GM23338 (cell line): ENCODE data around the gene RAP1A. TPM values are rescaled to one million over a fixed set of nuclear protein-coding genes. Genes with fewer than 3 reads are reported as not detected.

Experiments
- ATAC-seq: fragments of 200-7000 bp; cut with Tn5 transposase; 3 replicates; pipeline ENCODE4 v1.9.1; 2020
- DNase-seq: peaks from one replicate; pipeline ENCODE4 v3.0.0-alpha.2; 2015; ENCODE audit warnings: low spot score
- H2AFZ ChIP-seq: fragments of 200-600 bp; sonication (generic); 2 replicates; pipeline ENCODE4 v1.8.0; 2016; ENCODE audit warnings: antibody characterized with exemption, mild to moderate bottlenecking, moderate library complexity
- H3F3A ChIP-seq: fragments of 200-600 bp; sonication (generic); replicated peaks from 2 replicates; pipeline ENCODE4 v1.8.0; 2017; ENCODE audit warnings: antibody characterized with exemption, mixed run types, low read depth
- H3K27ac ChIP-seq: fragments of 200-600 bp; sonication (generic); 2 replicates; pipeline ENCODE4 v1.6.1; 2016; ENCODE audit warnings: low read depth
- H3K27me3 ChIP-seq: fragments of 200-600 bp; sonication (generic); 2 replicates; pipeline ENCODE4 v1.8.0; 2016; ENCODE audit warnings: mild to moderate bottlenecking, mixed run types, moderate library complexity; ENCODE audit not compliant: insufficient read depth
- H3K36me3 ChIP-seq: fragments of 200-600 bp; sonication (generic); 2 replicates; pipeline ENCODE4 v1.8.0; 2016; ENCODE audit warnings: mild to moderate bottlenecking; ENCODE audit not compliant: insufficient read depth
- H3K4me1 ChIP-seq: fragments of 200-600 bp; sonication (generic); 2 replicates; pipeline ENCODE4 v1.8.0; 2016; ENCODE audit warnings: mild to moderate bottlenecking, moderate library complexity; ENCODE audit not compliant: insufficient read depth
- H3K4me2 ChIP-seq: fragments of 200-600 bp; sonication (generic); 2 replicates; pipeline ENCODE4 v1.7.1; 2017; ENCODE audit warnings: mixed run types
- H3K4me3 ChIP-seq: fragments of 200-600 bp; sonication (generic); 2 replicates; pipeline ENCODE4 v1.6.1; 2016; ENCODE audit warnings: mixed run types
- H3K79me2 ChIP-seq: fragments of 200-600 bp; sonication (generic); replicated peaks from 2 replicates; pipeline ENCODE4 v1.8.0; 2017; ENCODE audit warnings: mild to moderate bottlenecking; ENCODE audit not compliant: insufficient read depth
- H3K9me2 ChIP-seq: fragments of 200-600 bp; sonication (generic); 2 replicates; pipeline ENCODE4 v1.8.0; 2017; ENCODE audit not compliant: insufficient read depth
- H4K20me1 ChIP-seq: fragments of 200-600 bp; sonication (generic); replicated peaks from 2 replicates; pipeline ENCODE4 v1.8.0; 2017; ENCODE audit warnings: mild to moderate bottlenecking; ENCODE audit not compliant: insufficient read depth
- H3K27ac Mint-ChIP-seq: 2 replicates; pipeline ENCODE4 v1.8.0; 2020; ENCODE audit warnings: inconsistent platforms, mild to moderate bottlenecking, moderate library complexity, mixed read lengths
- H3K27me3 Mint-ChIP-seq: 3 replicates; pipeline ENCODE4 v1.8.0; 2022; ENCODE audit warnings: low read depth, mild to moderate bottlenecking, moderate library complexity, mixed read lengths, inconsistent platforms; ENCODE audit not compliant: insufficient read depth, poor library complexity
- H3K36me3 Mint-ChIP-seq: 3 replicates; pipeline ENCODE4 v1.8.0; 2021; ENCODE audit warnings: low read depth, mild to moderate bottlenecking, inconsistent platforms, moderate library complexity, mixed read lengths
- H3K4me1 Mint-ChIP-seq: 3 replicates; pipeline ENCODE4 v1.8.0; 2020; ENCODE audit warnings: mild to moderate bottlenecking, inconsistent platforms, mixed read lengths
- H3K4me3 Mint-ChIP-seq: 3 replicates; pipeline ENCODE4 v1.8.0; 2021; ENCODE audit warnings: moderate library complexity, mild to moderate bottlenecking, inconsistent platforms, mixed read lengths
- H3K9me3 Mint-ChIP-seq: 3 replicates; pipeline ENCODE4 v1.8.0; 2020; ENCODE audit warnings: moderate library complexity, mild to moderate bottlenecking, inconsistent platforms, mixed read lengths
- CREB1 ChIP-seq: fragments of 250-450 bp; sonication (Bioruptor Pico); IDR thresholded peaks from 2 replicates; pipeline ENCODE4 v1.5.0; 2020; ENCODE audit warnings: low read depth, mild to moderate bottlenecking, moderate library complexity
- EZH2 ChIP-seq: fragments of 200-600 bp; sonication (generic); IDR thresholded peaks from one replicate; pipeline ENCODE4 v1.8.0; 2017; ENCODE audit warnings: antibody characterized with exemption, mild to moderate bottlenecking, low read depth; ENCODE audit not compliant: unreplicated experiment
- JUNB ChIP-seq: IDR thresholded peaks from one replicate; pipeline ENCODE4 v1.6.1; 2016; ENCODE audit warnings: antibody characterized with exemption; ENCODE audit not compliant: unreplicated experiment
- NANOG ChIP-seq: IDR thresholded peaks from 2 replicates; pipeline ENCODE4 v1.6.1; 2016; ENCODE audit warnings: antibody characterized with exemption, borderline replicate concordance
- POLR2AphosphoS5 ChIP-seq: IDR thresholded peaks from 2 replicates; pipeline ENCODE4 v1.6.1; 2016; ENCODE audit warnings: antibody characterized with exemption, low read depth
- ZNF114 ChIP-seq: fragments of 250-450 bp; sonication (Bioruptor Pico); IDR thresholded peaks from 2 replicates; pipeline ENCODE4 v1.5.0; 2020; ENCODE audit warnings: mild to moderate bottlenecking, moderate library complexity
- ZNF331 ChIP-seq: fragments of 250-450 bp; sonication (Bioruptor Pico); IDR thresholded peaks from 2 replicates; pipeline ENCODE4 v1.5.0; 2020; ENCODE audit warnings: low read depth, mild to moderate bottlenecking, moderate library complexity
- polyA plus RNA-seq: library from polyadenylated mRNA; unstranded; fragments of >200 nt; fragmentation: Nextera tagmentation; extraction: Ambion mirVana; gene quantifications from 2 replicates; pipeline ENCODE4 v1.2.1, GENCODE V29; 2016
- total RNA-seq: library from RNA; depleted of rRNA; stranded (reverse); fragments of >200 nt; shearing (Covaris generic); gene quantifications from 2 replicates; pipeline ENCODE4 v1.2.3, GENCODE V29; 2014
- TF ChIP-seq, protein P1 (sequence below), 2 experiments: fragments of 200-600 bp in 1 of 2; sonication (generic) in 1 of 2; conservative IDR thresholded peaks; 2 replicates each; pipeline versions ENCODE4 v1.5.1 to v1.6.1; 2016 to 2017; ENCODE audit warnings: antibody characterized with exemption in 2 of 2, low read depth in 2 of 2, mild to moderate bottlenecking in 2 of 2, moderate library complexity in 1 of 2
- TF ChIP-seq, protein P2 (sequence below): IDR thresholded peaks from one replicate; pipeline ENCODE4 v1.6.1; 2018; ENCODE audit warnings: antibody characterized with exemption; ENCODE audit not compliant: unreplicated experiment
- TF ChIP-seq, protein P3 (sequence below): fragments of 250-450 bp; sonication (Bioruptor Pico); IDR thresholded peaks from 2 replicates; pipeline ENCODE4 v1.5.0; 2020; ENCODE audit warnings: mild to moderate bottlenecking, moderate library complexity

Gene RAP1A
- total and polyA plus RNA-seq, 2 experiments from 2014 or later, result 16.2 to 23.0 TPM

DNA sequence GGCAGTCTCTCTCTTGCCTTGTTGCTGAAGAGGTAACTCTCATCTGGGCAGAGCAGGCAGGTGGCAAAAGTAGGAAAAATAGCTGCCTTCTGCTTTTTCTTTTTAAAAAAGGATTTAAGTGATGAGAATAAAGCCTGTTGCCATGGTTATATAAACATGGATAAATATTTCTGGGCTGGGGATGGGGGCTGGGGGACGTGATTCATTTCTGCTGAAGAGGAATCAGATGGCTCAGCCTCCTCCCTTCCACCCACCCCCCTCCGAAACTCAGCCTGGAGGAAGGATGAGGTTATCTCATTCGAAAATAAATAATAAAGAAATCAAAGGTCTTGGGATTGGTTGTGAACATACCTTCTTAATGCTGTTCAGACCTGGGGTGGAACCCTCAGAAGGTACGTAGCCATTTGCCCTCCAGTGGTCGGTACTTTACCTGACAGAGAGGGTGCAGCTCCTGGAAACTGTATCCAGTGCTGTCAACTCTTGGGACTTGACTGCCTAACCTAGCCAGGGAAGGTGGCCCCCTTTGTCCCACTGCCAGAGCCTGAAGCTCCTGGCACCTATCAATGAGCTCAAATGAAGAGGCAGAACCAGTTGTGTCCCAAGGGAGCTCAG lies 123.5 kb downstream of the RAP1A start:
- Histone ChIP-seq H3F3A (peaks cover 11% of the 10 kb centered on the region), H3K36me3 (no peaks in the 10 kb centered on the region), H3K79me2 (no peaks in the 10 kb centered on the region), H3K27ac (no peak overlapping the region), H3K27me3 (peaks cover 18% of the 10 kb centered on the region), H3K4me3 (no peak overlapping the region), H3K4me2 (no peak overlapping the region), H3K4me1 (peaks cover 6% of the 10 kb centered on the region; the same call in 1 of the 2 replicates), H2AFZ (no peak overlapping the region), H4K20me1 (no peaks in the 10 kb centered on the region), H3K9me2 (no peaks in the 10 kb centered on the region)
- Mint-ChIP-seq H3K4me1 (peaks cover 6% of the 10 kb centered on the region; the same call in 2 of the 3 replicates), H3K27me3 (peaks cover 17% of the 10 kb centered on the region), H3K27ac (no peak overlapping the region), H3K4me3 (no peak overlapping the region), H3K9me3 (no peaks in the 10 kb centered on the region; the same call in 1 of the 3 replicates), H3K36me3 (peaks cover under 1% of the 10 kb centered on the region; the same call in 1 of the 3 replicates)
- DNase-seq (no peak), ATAC-seq (no peak)
- TF ChIP-seq NANOG, result no peak
- TF ChIP-seq, protein P1, sequence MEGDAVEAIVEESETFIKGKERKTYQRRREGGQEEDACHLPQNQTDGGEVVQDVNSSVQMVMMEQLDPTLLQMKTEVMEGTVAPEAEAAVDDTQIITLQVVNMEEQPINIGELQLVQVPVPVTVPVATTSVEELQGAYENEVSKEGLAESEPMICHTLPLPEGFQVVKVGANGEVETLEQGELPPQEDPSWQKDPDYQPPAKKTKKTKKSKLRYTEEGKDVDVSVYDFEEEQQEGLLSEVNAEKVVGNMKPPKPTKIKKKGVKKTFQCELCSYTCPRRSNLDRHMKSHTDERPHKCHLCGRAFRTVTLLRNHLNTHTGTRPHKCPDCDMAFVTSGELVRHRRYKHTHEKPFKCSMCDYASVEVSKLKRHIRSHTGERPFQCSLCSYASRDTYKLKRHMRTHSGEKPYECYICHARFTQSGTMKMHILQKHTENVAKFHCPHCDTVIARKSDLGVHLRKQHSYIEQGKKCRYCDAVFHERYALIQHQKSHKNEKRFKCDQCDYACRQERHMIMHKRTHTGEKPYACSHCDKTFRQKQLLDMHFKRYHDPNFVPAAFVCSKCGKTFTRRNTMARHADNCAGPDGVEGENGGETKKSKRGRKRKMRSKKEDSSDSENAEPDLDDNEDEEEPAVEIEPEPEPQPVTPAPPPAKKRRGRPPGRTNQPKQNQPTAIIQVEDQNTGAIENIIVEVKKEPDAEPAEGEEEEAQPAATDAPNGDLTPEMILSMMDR (conservative IDR thresholded peaks at IDR 0.05; ENCODE audit: low read depth in 2 of 2), result peak in 1 of 2 experiments; percentile 16; a peak in 1 of 4 replicates

DNA sequence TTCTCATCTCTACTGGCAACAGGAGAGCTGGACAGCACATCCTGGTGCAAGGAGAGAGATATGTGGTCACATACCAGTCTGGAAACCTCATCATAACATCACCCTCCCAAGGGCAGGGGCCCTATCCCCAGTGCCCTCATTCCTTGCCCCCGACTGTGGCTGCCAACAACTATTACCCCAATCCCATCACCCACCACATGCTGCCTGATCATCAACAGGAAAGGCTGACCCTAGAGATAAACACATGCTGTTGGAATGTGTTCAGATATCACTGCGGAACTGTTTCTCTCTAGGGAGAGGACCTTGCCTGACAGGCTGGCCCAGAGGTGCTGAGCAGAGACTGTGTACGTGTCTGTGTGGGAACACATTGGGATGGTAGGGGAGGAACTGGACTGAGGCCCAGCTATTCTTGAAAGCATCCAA lies 124.1 kb downstream of the RAP1A start:
- peaks cover 9% of the 10 kb centered on the region for H3K4me1 Mint-ChIP-seq
- TF ChIP-seq NANOG (no peak), ZNF114 (no peak), EZH2 (no peak), ZNF331 (CRISPR knock-in tag) (no peak), POLR2AphosphoS5 (no peak), CREB1 (no peak), JUNB (no peak)
- TF ChIP-seq, protein P2, sequence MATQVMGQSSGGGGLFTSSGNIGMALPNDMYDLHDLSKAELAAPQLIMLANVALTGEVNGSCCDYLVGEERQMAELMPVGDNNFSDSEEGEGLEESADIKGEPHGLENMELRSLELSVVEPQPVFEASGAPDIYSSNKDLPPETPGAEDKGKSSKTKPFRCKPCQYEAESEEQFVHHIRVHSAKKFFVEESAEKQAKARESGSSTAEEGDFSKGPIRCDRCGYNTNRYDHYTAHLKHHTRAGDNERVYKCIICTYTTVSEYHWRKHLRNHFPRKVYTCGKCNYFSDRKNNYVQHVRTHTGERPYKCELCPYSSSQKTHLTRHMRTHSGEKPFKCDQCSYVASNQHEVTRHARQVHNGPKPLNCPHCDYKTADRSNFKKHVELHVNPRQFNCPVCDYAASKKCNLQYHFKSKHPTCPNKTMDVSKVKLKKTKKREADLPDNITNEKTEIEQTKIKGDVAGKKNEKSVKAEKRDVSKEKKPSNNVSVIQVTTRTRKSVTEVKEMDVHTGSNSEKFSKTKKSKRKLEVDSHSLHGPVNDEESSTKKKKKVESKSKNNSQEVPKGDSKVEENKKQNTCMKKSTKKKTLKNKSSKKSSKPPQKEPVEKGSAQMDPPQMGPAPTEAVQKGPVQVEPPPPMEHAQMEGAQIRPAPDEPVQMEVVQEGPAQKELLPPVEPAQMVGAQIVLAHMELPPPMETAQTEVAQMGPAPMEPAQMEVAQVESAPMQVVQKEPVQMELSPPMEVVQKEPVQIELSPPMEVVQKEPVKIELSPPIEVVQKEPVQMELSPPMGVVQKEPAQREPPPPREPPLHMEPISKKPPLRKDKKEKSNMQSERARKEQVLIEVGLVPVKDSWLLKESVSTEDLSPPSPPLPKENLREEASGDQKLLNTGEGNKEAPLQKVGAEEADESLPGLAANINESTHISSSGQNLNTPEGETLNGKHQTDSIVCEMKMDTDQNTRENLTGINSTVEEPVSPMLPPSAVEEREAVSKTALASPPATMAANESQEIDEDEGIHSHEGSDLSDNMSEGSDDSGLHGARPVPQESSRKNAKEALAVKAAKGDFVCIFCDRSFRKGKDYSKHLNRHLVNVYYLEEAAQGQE, result no peak
- TF ChIP-seq, protein P3, sequence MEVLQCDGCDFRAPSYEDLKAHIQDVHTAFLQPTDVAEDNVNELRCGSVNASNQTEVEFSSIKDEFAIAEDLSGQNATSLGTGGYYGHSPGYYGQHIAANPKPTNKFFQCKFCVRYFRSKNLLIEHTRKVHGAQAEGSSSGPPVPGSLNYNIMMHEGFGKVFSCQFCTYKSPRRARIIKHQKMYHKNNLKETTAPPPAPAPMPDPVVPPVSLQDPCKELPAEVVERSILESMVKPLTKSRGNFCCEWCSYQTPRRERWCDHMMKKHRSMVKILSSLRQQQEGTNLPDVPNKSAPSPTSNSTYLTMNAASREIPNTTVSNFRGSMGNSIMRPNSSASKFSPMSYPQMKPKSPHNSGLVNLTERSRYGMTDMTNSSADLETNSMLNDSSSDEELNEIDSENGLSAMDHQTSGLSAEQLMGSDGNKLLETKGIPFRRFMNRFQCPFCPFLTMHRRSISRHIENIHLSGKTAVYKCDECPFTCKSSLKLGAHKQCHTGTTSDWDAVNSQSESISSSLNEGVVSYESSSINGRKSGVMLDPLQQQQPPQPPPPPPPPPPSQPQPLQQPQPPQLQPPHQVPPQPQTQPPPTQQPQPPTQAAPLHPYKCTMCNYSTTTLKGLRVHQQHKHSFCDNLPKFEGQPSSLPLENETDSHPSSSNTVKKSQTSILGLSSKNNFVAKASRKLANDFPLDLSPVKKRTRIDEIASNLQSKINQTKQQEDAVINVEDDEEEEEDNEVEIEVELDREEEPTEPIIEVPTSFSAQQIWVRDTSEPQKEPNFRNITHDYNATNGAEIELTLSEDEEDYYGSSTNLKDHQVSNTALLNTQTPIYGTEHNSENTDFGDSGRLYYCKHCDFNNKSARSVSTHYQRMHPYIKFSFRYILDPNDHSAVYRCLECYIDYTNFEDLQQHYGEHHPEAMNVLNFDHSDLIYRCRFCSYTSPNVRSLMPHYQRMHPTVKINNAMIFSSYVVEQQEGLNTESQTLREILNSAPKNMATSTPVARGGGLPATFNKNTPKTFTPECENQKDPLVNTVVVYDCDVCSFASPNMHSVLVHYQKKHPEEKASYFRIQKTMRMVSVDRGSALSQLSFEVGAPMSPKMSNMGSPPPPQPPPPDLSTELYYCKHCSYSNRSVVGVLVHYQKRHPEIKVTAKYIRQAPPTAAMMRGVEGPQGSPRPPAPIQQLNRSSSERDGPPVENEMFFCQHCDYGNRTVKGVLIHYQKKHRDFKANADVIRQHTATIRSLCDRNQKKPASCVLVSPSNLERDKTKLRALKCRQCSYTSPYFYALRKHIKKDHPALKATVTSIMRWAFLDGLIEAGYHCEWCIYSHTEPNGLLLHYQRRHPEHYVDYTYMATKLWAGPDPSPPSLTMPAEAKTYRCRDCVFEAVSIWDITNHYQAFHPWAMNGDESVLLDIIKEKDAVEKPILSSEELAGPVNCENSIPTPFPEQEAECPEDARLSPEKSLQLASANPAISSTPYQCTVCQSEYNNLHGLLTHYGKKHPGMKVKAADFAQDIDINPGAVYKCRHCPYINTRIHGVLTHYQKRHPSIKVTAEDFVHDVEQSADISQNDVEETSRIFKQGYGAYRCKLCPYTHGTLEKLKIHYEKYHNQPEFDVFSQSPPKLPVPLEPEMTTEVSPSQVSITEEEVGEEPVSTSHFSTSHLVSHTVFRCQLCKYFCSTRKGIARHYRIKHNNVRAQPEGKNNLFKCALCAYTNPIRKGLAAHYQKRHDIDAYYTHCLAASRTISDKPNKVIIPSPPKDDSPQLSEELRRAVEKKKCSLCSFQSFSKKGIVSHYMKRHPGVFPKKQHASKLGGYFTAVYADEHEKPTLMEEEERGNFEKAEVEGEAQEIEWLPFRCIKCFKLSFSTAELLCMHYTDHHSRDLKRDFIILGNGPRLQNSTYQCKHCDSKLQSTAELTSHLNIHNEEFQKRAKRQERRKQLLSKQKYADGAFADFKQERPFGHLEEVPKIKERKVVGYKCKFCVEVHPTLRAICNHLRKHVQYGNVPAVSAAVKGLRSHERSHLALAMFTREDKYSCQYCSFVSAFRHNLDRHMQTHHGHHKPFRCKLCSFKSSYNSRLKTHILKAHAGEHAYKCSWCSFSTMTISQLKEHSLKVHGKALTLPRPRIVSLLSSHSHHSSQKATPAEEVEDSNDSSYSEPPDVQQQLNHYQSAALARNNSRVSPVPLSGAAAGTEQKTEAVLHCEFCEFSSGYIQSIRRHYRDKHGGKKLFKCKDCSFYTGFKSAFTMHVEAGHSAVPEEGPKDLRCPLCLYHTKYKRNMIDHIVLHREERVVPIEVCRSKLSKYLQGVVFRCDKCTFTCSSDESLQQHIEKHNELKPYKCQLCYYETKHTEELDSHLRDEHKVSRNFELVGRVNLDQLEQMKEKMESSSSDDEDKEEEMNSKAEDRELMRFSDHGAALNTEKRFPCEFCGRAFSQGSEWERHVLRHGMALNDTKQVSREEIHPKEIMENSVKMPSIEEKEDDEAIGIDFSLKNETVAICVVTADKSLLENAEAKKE (CRISPR knock-in tag), result no peak

More for the DNA sequence above, 124.1 kb downstream of the RAP1A start:
- Histone ChIP-seq H3K9me2 (no peaks in the 10 kb centered on the region), H3K36me3 (no peaks in the 10 kb centered on the region), H3K4me3 (no peak overlapping the region), H3K79me2 (no peaks in the 10 kb centered on the region), H3K27ac (no peak overlapping the region), H2AFZ (no peak overlapping the region), H3F3A (peaks cover 11% of the 10 kb centered on the region), H3K4me2 (no peak overlapping the region), H3K4me1 (peaks cover 6% of the 10 kb centered on the region; the same call in 1 of the 2 replicates), H3K27me3 (peaks cover 18% of the 10 kb centered on the region), H4K20me1 (no peaks in the 10 kb centered on the region)
- Mint-ChIP-seq H3K4me3 (no peak overlapping the region), H3K36me3 (no peaks in the 10 kb centered on the region), H3K27me3 (peaks cover 19% of the 10 kb centered on the region), H3K9me3 (no peaks in the 10 kb centered on the region; the same call in 2 of the 3 replicates), H3K27ac (no peak overlapping the region)
- ATAC-seq (no peak), DNase-seq (no peak)
